ENCODE measurements around the gene GAREM1.
"Not testable (repeated sequence)": the region's sequence is repeated elsewhere in the genome, so short reads cannot be mapped to it uniquely, and the experiment has no call there.

Gene GAREM1

GRCh38 chr18:32476106-32476505 is 5.4 kb upstream of the GAREM1 start:
- no peaks in the 10 kb centered on the region for H3K79me2 ChIP-seq (ENCODE audit: insufficient read depth, low read length)
- no peaks in the 10 kb centered on the region for H3K4me1 ChIP-seq (ENCODE audit: insufficient read depth, low read length)
- no peaks in the 10 kb centered on the region for H3K27me3 ChIP-seq (ENCODE audit: insufficient read depth, low read length, poor library complexity)
- TF ChIP-seq CTCF (IDR thresholded peaks at IDR 0.05; ENCODE audit: borderline replicate concordance, extremely low read depth, low read length, poor library complexity, severe bottlenecking) (no peak), EZH2 (IDR thresholded peaks at IDR 0.05; ENCODE audit: borderline replicate concordance, low read depth, low read length, severe bottlenecking) (no peak)
- no peak overlapping the region for H3K4me3 ChIP-seq (ENCODE audit: low read depth in 1 of 2, low read length in 2 of 2)
- H2AFZ ChIP-seq (ENCODE audit: low read depth, low read length), result no peak overlapping the region
- no peaks in the 10 kb centered on the region for H3K9me3 ChIP-seq (ENCODE audit: insufficient read depth, low read length, severe bottlenecking)
- H3K36me3 ChIP-seq (ENCODE audit: insufficient read depth, low read length), result no peaks in the 10 kb centered on the region
- no peak overlapping the region for H3K27ac ChIP-seq (ENCODE audit: low read length)
- H3K9ac ChIP-seq (ENCODE audit: low read depth, low read length), result no peak overlapping the region
- DNase-seq (no peak), ATAC-seq (ENCODE audit: insufficient read depth, low read depth) (no peak)
- H3K4me2 ChIP-seq (ENCODE audit: insufficient read depth, low read length), result no peak overlapping the region
- H4K20me1 ChIP-seq (ENCODE audit: insufficient read depth, low read length), result no peaks in the 10 kb centered on the region

- not testable (repeated sequence) for H3K36me3 ChIP-seq (ENCODE audit: insufficient read depth, low read length); H4K20me1 ChIP-seq (ENCODE audit: insufficient read depth, low read length); H3K27me3 ChIP-seq (ENCODE audit: insufficient read depth, low read length, poor library complexity); H3K27ac ChIP-seq (ENCODE audit: low read length); H2AFZ ChIP-seq (ENCODE audit: low read depth, low read length); ATAC-seq (ENCODE audit: insufficient read depth, low read depth); H3K9me3 ChIP-seq (ENCODE audit: insufficient read depth, low read length, severe bottlenecking); H3K4me1 ChIP-seq (ENCODE audit: insufficient read depth, low read length); H3K4me2 ChIP-seq (ENCODE audit: insufficient read depth, low read length); H3K79me2 ChIP-seq (ENCODE audit: insufficient read depth, low read length); DNase-seq; H3K9ac ChIP-seq (ENCODE audit: low read depth, low read length); H3K4me3 ChIP-seq (ENCODE audit: low read depth in 1 of 2, low read length in 2 of 2)
These were observed 4.4 kb upstream of the GAREM1 start for GRCh38 chr18:32475069-32475468.

- no peak for DNase-seq
- ATAC-seq (ENCODE audit: insufficient read depth, low read depth), result no peak
- TF ChIP-seq CTCF (IDR thresholded peaks at IDR 0.05; ENCODE audit: borderline replicate concordance, extremely low read depth, low read length, poor library complexity, severe bottlenecking), result no peak
- no peak for TF ChIP-seq EZH2 (IDR thresholded peaks at IDR 0.05; ENCODE audit: borderline replicate concordance, low read depth, low read length, severe bottlenecking)
- Histone ChIP-seq H3K36me3 (ENCODE audit: insufficient read depth, low read length) (no peaks in the 10 kb centered on the region), H3K27ac (ENCODE audit: low read length) (no peak overlapping the region), H3K4me3 (ENCODE audit: low read depth in 1 of 2, low read length in 2 of 2) (no peak overlapping the region), H4K20me1 (ENCODE audit: insufficient read depth, low read length) (no peaks in the 10 kb centered on the region), H2AFZ (ENCODE audit: low read depth, low read length) (no peak overlapping the region), H3K4me2 (ENCODE audit: insufficient read depth, low read length) (no peak overlapping the region), H3K79me2 (ENCODE audit: insufficient read depth, low read length) (no peaks in the 10 kb centered on the region), H3K4me1 (ENCODE audit: insufficient read depth, low read length) (no peaks in the 10 kb centered on the region), H3K9me3 (ENCODE audit: insufficient read depth, low read length, severe bottlenecking) (no peaks in the 10 kb centered on the region), H3K9ac (ENCODE audit: low read depth, low read length) (no peak overlapping the region), H3K27me3 (ENCODE audit: insufficient read depth, low read length, poor library complexity) (no peaks in the 10 kb centered on the region)
These were observed 2.6 kb upstream of the GAREM1 start for GRCh38 chr18:32473325-32473724.

GRCh38 chr18:32472841-32473240 is 2.2 kb upstream of the GAREM1 start:
- H4K20me1 ChIP-seq (ENCODE audit: insufficient read depth, low read length), result no peaks in the 10 kb centered on the region
- no peak overlapping the region for H3K4me2 ChIP-seq (ENCODE audit: insufficient read depth, low read length)
- no peak overlapping the region for H3K9ac ChIP-seq (ENCODE audit: low read depth, low read length)
- no peaks in the 10 kb centered on the region for H3K36me3 ChIP-seq (ENCODE audit: insufficient read depth, low read length)
- no peaks in the 10 kb centered on the region for H3K9me3 ChIP-seq (ENCODE audit: insufficient read depth, low read length, severe bottlenecking)
- no peak overlapping the region for H3K27ac ChIP-seq (ENCODE audit: low read length)
- H3K27me3 ChIP-seq (ENCODE audit: insufficient read depth, low read length, poor library complexity), result no peaks in the 10 kb centered on the region
- H2AFZ ChIP-seq (ENCODE audit: low read depth, low read length), result no peak overlapping the region
- H3K4me1 ChIP-seq (ENCODE audit: insufficient read depth, low read length), result no peaks in the 10 kb centered on the region
- DNase-seq, result no peak
- H3K4me3 ChIP-seq (ENCODE audit: low read depth in 1 of 2, low read length in 2 of 2), result no peak overlapping the region
- no peak for ATAC-seq (ENCODE audit: insufficient read depth, low read depth)
- H3K79me2 ChIP-seq (ENCODE audit: insufficient read depth, low read length), result no peaks in the 10 kb centered on the region
- TF ChIP-seq CTCF (IDR thresholded peaks at IDR 0.05; ENCODE audit: borderline replicate concordance, extremely low read depth, low read length, poor library complexity, severe bottlenecking) (no peak), EZH2 (IDR thresholded peaks at IDR 0.05; ENCODE audit: borderline replicate concordance, low read depth, low read length, severe bottlenecking) (no peak)

Measured in DND-41 (cell line).